HFFc6 (cell line): Measurements from ENCODE around the gene ANKRD49. TPM values are rescaled to one million over a fixed set of nuclear protein-coding genes. Genes with fewer than 3 reads are reported as not detected.

ENCODE experiments used
- DNase-seq: peaks from one replicate; pipeline ENCODE4 v3.0.0-alpha.2; 2018
- H3K27ac Mint-ChIP-seq: 2 replicates; pipeline ENCODE4 v1.8.0; 2020; ENCODE audit warnings: mild to moderate bottlenecking, mixed read lengths
- H3K27me3 Mint-ChIP-seq: 2 replicates; pipeline ENCODE4 v1.8.0; 2021; ENCODE audit warnings: mild to moderate bottlenecking, moderate library complexity, mixed read lengths; ENCODE audit not compliant: insufficient read depth
- H3K36me3 Mint-ChIP-seq: 2 replicates; pipeline ENCODE4 v1.8.0; 2021; ENCODE audit warnings: low read depth, mixed read lengths
- H3K4me1 Mint-ChIP-seq: 2 replicates; pipeline ENCODE4 v1.8.0; 2020; ENCODE audit warnings: low read depth, mixed read lengths
- H3K4me3 Mint-ChIP-seq: 2 replicates; pipeline ENCODE4 v1.8.0; 2020; ENCODE audit warnings: mild to moderate bottlenecking, moderate library complexity, mixed read lengths
- H3K9me3 Mint-ChIP-seq: 2 replicates; pipeline ENCODE4 v1.8.0; 2020; ENCODE audit warnings: mild to moderate bottlenecking, mixed read lengths
- CTCF ChIP-seq: fragments of 200-600 bp; sonication (generic); IDR thresholded peaks from 2 replicates; pipeline ENCODE4 v1.5.0; 2021; ENCODE audit warnings: antibody characterized with exemption, mild to moderate bottlenecking
- total RNA-seq, 6 experiments: library from RNA; stranded (reverse); fragmentation: NEBNext Ultra II Directional; extraction: Animal tissue kit (Norgen Biotek cat#: 25700); gene quantifications; 2 replicates in 1 of 6; 3 replicates in 5 of 6; pipeline ENCODE4 v1.2.3, GENCODE V29; 2021

ANKRD49 gene
- total RNA-seq, 6 experiments from 2014 or later: 7.2 to 8.7 (median 7.9) TPM

- Mint-ChIP-seq H3K27me3 (peaks cover 16% of the 10 kb centered on the region), H3K9me3 (no peaks in the 10 kb centered on the region)
- no peak for TF ChIP-seq CTCF
Measured at GRCh38 chr11:94518300-94518699, 24.5 kb downstream of the ANKRD49 start.

GRCh38 chr11:94519478-94520084 is 25.8 kb downstream of the ANKRD49 start:
- Mint-ChIP-seq H3K4me3 (no peak overlapping the region), H3K4me1 (no peaks in the 10 kb centered on the region), H3K36me3 (no peaks in the 10 kb centered on the region), H3K9me3 (no peaks in the 10 kb centered on the region), H3K27me3 (peaks cover 20% of the 10 kb centered on the region), H3K27ac (no peak overlapping the region)
- TF ChIP-seq CTCF: peak; percentile 89
- peak; percentile 25 for DNase-seq

More at GRCh38 chr11:94518300-94518699, 24.5 kb downstream of the ANKRD49 start:
- DNase-seq: no peak
- Mint-ChIP-seq H3K27ac (no peak overlapping the region), H3K36me3 (no peaks in the 10 kb centered on the region), H3K4me3 (no peak overlapping the region), H3K4me1 (peaks cover 1% of the 10 kb centered on the region)

GRCh38 chr11:94521684-94522083 is 27.9 kb downstream of the ANKRD49 start:
- Mint-ChIP-seq H3K4me1 (peaks cover 10% of the 10 kb centered on the region), H3K4me3 (no peak overlapping the region)

GRCh38 chr11:94524341-94524740 is 30.6 kb downstream of the ANKRD49 start:
- no peak for TF ChIP-seq CTCF
- Mint-ChIP-seq H3K27me3 (peaks cover 8% of the 10 kb centered on the region), H3K27ac (no peak overlapping the region), H3K4me1 (peaks cover 14% of the 10 kb centered on the region), H3K9me3 (no peaks in the 10 kb centered on the region), H3K36me3 (no peaks in the 10 kb centered on the region), H3K4me3 (no peak overlapping the region)
- DNase-seq: no peak

More at GRCh38 chr11:94521684-94522083, 27.9 kb downstream of the ANKRD49 start:
- H3K27ac Mint-ChIP-seq: no peak overlapping the region
- peak; percentile 32 for DNase-seq
- no peaks in the 10 kb centered on the region for H3K9me3 Mint-ChIP-seq
- TF ChIP-seq CTCF: peak; percentile 77
- H3K36me3 Mint-ChIP-seq: no peaks in the 10 kb centered on the region
- peaks cover 8% of the 10 kb centered on the region for H3K27me3 Mint-ChIP-seq

- TF ChIP-seq CTCF: no peak
- Mint-ChIP-seq H3K36me3 (no peaks in the 10 kb centered on the region), H3K27ac (no peak overlapping the region), H3K4me3 (no peak overlapping the region), H3K9me3 (no peaks in the 10 kb centered on the region), H3K4me1 (peaks cover 14% of the 10 kb centered on the region), H3K27me3 (peaks cover 8% of the 10 kb centered on the region)
- peak; percentile 16 for DNase-seq
Measured at GRCh38 chr11:94525546-94526324, 32.0 kb downstream of the ANKRD49 start.
